C4-2B (cell line): ENCODE data around the gene FAM180B.
A peak's percentile ranks its signal among the peaks of the same experiment; 100 is the strongest.

ENCODE experiments used
- H3K27ac ChIP-seq: fragments of 450-650 bp; 2 replicates; pipeline ENCODE4 v1.5.1; 2017
- ZFX ChIP-seq: fragments of 450-650 bp; IDR thresholded peaks from 2 replicates; pipeline ENCODE4 v1.6.1; 2017
- TF ChIP-seq, protein P1 (sequence below): fragments of 450-650 bp; conservative IDR thresholded peaks from 2 replicates; pipeline ENCODE4 v1.5.1; 2017; ENCODE audit warnings: mild to moderate bottlenecking

FAM180B gene

DNA sequence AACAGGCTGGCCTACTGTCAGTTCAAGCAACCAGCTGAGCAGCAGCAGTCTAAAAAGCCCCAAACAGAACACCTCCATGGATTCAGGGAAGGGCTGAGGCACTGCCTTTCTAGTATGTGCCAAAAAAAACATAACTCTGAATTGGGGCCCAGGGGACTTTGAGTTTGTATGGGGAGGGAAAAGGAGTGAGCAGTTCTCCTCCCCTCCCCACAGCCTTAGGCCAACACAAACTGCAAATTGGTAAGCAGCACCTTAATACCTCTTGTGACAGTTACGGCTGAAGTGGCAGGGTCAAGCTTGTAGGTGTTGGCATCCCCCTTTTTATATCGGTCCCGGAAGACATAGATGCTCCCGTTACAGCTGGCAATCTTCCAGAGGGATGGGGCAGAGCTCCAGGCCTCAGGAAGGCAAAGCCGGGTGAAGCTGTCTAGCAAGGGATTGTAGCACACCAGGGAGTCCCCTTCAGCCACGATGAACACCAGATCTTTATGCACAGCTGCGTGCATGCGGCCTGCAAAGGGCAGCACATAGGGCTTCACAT is 13.7 kb upstream of the FAM180B start:
- no peak for TF ChIP-seq ZFX
- TF ChIP-seq, protein P1, sequence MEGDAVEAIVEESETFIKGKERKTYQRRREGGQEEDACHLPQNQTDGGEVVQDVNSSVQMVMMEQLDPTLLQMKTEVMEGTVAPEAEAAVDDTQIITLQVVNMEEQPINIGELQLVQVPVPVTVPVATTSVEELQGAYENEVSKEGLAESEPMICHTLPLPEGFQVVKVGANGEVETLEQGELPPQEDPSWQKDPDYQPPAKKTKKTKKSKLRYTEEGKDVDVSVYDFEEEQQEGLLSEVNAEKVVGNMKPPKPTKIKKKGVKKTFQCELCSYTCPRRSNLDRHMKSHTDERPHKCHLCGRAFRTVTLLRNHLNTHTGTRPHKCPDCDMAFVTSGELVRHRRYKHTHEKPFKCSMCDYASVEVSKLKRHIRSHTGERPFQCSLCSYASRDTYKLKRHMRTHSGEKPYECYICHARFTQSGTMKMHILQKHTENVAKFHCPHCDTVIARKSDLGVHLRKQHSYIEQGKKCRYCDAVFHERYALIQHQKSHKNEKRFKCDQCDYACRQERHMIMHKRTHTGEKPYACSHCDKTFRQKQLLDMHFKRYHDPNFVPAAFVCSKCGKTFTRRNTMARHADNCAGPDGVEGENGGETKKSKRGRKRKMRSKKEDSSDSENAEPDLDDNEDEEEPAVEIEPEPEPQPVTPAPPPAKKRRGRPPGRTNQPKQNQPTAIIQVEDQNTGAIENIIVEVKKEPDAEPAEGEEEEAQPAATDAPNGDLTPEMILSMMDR = no peak
- H3K27ac ChIP-seq = no peak overlapping the region

DNA sequence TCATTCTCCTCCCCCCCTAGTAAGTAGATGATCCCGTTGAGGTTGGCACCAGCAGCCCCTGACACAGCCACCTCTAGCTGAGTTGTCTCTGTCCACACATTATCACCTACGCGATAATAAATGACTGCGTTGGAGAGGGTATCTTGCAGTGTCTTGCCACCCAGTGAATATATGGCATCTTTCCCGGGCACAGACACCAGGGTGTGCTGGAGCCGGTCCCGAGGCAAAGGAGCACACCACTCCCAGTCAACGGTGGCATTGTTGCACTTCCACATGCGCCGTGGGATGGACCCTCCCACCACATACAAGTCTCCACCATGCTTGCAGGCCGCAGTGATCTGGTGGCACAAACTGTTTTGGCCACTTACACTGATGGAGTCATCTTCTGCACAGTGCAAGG is 13.2 kb upstream of the FAM180B start:
- TF ChIP-seq, protein P1 = no peak
- TF ChIP-seq ZFX = no peak
- no peak overlapping the region for H3K27ac ChIP-seq

DNA sequence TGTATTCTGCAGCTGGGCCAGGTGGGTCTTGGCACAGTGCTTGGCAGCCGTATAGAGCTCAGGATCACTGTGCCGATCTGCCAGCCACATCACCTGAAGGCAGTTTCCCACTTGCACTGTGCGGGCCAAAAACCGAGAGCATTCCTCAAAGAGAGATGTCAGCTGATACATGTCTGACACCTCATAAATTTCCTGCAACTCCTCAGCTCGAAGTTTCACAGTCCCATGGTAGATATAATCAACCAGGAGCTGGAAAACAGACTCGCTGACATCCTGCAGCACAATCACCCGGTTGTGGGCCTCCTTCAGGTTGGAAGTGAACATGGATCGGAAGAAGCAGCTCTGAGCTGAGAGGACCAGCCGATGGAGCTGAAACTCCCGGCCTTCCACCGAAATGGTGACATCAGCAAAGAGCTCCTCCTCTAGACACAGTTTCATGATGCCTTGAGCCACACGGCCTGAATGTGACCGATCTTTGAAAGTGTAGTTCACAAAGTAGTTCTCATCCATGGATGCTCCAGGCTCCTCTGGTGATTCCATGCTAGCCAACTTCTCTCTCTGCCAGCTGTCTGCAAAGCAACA is 8.9 kb upstream of the FAM180B start:
- peak overlapping the region; percentile 98 for H3K27ac ChIP-seq
- TF ChIP-seq ZFX = no peak
- TF ChIP-seq, protein P1 = no peak

DNA sequence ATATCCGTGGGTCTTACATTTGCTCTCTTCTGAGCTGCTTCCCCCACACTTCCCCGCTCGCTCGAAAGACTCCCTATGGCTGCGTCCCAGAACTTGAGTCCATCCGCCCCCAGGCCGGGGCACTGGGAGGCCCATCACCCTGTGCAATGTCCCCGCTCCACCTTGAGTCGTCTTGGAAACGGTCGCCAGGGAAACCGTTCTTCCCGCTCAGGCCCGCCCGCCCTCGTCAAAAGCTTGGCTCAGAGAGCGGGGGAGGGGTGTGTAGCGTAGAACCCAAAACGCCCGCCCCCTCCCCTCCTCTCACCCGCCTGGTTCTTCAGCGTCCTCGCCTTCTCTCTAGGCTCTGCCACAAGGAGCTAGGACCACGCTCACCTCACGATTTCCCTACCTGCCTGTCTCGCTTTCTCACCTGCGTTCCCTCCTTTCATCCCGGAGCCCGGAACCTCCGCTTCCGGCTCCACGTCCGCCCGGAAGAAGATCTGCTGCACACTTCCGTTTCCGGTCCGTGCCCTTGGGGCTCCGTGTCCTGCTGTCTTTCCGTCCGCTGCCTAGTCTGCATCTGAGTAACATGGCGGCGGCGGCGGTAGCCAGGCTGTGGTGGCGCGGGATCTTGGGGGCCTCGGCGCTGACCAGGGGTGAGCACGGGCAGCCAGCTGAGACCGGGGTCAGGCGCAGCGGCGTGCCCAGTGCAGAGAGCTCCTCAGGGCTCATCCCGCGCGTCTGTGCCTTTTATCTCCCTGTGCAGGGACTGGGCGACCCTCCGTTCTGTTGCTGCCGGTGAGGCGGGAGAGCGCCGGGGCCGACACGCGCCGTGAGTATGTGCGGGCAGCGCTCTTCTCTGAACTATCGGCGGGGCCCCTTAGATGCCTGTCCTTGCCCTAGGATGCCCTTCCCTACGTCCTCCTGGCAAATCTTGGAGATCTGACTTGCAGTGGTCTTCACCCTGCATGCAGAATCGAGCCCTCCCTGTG is 7.7 kb upstream of the FAM180B start, which contains the start of the genes KBTBD4 and NDUFS3:
Gene KBTBD4 (minus strand): TSS at position 447 of the 971 bp plus-strand sequence. CDS start 19 bp downstream, at position 428.
Gene NDUFS3 (plus strand): TSS at position 551 of the 971 bp plus-strand sequence. CDS start 18 bp downstream, at position 569.
- H3K27ac ChIP-seq = peak within 1 kb of the TSS; percentile 98

DNA sequence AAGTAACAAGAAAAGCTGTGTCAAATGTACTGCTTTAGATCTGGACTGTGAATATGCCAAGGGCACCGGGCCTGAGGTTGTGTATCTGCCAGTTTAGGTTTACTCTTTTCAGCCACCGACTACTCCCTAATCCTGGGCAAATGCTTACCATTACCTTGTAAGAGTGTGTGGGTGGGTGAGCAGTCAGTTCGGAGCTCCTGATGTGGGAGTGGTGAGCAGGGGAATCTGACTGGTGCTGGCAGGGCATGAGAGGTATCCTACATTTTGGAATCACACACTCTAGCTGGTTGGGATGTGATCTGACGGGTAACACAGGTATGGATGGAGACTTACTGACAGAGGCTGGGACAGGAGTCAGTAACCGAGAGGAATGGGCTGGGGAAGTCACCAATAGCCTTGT is 2.6 kb upstream of the FAM180B start:
- TF ChIP-seq, protein P1 = no peak
- TF ChIP-seq ZFX = no peak
- no peak overlapping the region for H3K27ac ChIP-seq

More for the DNA sequence above, 7.7 kb upstream of the FAM180B start, which contains the start of the genes KBTBD4 and NDUFS3:
- TF ChIP-seq, protein P1 = no peak
- TF ChIP-seq ZFX = peak; percentile 59

DNA sequence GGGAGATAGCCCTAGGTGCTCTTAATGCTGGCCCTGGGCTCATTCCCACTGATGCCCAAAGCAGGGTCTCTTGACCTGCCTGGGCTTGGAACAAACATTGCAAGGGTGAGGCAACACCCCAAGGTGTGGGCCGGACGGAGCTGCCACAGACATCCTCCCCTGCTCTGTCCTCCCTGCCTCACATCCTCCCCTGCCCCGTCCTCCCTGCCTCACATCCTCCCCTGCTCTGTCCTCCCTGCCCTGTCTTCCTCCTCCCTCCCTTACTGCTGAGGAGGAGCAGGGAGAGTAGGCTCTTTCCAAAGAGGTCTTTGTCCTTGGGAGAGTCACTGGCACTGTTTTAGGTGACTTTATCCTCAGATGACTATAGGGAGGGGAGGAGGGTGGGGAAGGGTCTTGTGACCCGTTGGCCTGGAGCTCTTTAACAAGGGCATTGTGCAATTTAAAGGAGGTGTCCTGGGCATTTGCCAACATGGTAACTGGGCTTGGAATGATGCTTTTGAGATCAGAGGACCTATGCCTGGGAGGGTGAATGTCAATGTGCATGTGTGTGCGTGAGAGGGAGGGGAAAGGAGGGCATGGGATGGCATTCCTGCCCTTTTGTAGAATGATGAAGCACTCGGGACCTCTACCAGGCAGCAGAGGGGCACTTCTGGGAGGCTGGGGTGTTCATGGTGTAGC is 700 bp downstream of the FAM180B start:
- no peak overlapping the region for H3K27ac ChIP-seq
- no peak for TF ChIP-seq ZFX
- TF ChIP-seq, protein P1 = no peak
